Skeletal muscle cell (primary cell): Measurements from ENCODE around the gene GSTA2.
"Not testable (repeated sequence)": the region's sequence is repeated elsewhere in the genome, so short reads cannot be mapped to it uniquely, and the experiment has no call there.

Source experiments
- DNase-seq: peaks from one replicate; pipeline ENCODE4 v3.0.0-alpha.2; 2010; ENCODE audit warnings: low read depth
- H3K4me3 ChIP-seq: 2 replicates; pipeline ENCODE4 v1.5.1; 2011; ENCODE audit warnings: low read depth, mild to moderate bottlenecking, control low read depth, low read length, moderate library complexity

Gene GSTA2

DNA sequence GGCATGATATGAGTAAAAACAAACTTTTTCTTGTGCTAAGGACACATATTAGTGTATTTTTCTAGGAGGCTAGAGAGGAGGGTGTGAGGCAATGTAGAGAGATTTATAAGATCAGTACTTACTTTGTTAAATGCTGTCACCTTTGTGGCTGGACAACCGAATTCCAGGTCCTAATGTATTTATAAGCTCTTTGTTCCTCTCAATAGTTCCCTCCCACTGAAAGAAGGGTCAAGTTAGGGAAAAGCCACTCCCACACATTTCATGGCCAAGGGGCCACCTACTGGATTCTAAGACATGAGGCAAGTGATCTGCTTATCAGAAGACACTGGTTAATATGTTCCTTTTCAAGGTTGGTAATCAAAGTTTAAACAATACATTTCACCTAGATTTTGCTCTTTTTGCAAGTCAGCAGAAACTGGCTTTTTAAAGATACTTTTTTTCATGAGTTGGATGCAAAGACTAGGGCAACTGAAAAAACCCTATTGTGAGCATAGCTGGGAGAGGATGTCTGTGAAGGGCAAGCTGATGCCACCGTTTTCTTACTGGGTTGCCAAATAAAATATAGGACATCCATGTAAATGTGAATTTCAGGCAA, at the start of gene GSTA2:
Gene GSTA2, minus strand, starts transcription at position 154 of the 595 bp plus-strand sequence. CDS start 5,528 bp downstream, outside the sequence.
- DNase-seq, H3K4me3 ChIP-seq: not testable (repeated sequence)

DNA sequence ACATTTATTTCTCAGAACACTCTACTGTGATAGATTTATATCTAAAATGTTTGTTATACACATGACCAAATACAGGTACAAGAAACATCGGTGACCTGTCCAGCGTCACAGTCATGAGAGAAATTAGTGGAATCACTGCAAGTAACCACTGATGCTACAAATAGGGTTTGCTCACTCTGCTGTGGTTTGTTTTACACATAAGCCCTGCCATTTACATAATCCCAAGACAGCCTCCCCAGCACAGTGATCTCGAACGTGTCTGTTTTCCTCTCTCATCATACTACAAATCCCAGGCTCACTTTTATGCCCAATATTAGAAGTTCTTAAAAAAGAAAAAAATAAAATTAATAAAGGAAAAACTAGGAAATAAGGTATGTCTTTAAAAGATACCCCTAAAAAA, 46.5 kb upstream of the GSTA2 start:
- H3K4me3 ChIP-seq, DNase-seq: not testable (repeated sequence)

DNA sequence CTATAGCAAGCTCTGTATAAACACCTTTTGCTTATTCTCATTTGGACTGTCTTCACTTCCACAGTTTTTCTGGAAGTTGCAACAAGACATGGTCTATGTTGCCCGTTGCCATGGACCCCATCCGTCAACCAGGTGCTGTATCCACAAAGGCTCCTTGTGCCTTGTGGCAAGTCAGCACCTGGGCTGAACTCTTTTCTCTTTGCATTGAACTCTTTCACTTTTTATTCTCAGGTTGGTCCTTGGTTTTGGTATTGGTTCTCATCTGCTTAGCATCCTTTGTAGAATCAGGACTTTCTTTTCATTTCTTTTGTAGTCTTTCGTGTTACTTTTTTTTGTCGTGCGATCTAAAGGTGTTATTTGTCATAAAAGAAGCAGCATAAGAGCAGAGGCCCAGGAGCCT, 45.4 kb upstream of the GSTA2 start:
- no peak overlapping the region for H3K4me3 ChIP-seq
- no peak for DNase-seq

DNA sequence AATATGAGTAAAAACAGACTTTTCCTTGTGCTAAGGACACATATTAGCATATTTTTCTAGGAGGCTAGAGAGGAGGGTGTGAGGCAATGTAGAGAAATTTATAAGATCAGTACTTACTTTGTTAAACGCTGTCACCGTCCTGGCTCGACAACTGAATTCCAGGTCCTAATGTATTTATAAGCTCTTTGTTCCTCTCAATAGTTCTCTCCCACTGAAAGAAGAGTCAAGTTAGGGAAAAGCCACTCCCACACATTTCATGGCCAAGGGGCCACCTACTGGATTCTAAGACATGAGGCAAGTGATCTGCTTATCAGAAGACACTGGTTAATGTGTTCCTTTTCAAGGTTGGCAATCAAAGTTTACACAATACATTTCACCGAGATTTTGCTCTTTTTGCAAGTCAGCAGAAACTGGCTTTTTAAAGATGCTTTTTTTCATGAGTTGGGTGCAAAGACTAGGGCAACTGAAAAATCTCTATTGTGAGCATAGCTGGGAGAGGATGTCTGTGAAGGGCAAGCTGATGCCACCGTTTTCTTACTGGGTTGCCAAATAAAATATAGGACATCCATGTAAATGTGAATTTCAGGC, 40.5 kb upstream of the GSTA2 start, which contains the start of gene GSTA1:
Gene GSTA1, minus strand, starts transcription at position 149 of the 588 bp plus-strand sequence. CDS start 4,549 bp downstream, outside the sequence.
- not testable (repeated sequence) for DNase-seq, H3K4me3 ChIP-seq

DNA sequence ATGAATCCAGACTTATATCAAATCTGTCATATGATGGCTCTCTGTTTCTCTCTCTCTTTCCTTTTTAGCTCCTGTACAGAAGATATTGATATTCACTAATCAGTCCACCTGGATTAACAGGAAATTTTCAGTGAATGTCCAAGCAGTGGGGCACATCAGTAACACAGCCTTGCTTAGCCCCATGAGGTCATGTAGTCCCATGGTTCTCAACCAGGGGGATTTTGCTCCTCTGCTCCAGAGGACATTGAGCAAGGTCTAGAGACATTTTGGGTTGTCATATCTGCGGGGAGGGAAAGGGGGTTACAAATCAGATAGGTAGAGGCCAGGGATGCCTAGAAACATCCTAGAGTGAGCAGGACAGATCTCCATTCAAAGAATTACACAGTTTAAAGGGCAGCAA, 39.5 kb upstream of the GSTA2 start:
- no peak for DNase-seq
- H3K4me3 ChIP-seq, result no peak overlapping the region

DNA sequence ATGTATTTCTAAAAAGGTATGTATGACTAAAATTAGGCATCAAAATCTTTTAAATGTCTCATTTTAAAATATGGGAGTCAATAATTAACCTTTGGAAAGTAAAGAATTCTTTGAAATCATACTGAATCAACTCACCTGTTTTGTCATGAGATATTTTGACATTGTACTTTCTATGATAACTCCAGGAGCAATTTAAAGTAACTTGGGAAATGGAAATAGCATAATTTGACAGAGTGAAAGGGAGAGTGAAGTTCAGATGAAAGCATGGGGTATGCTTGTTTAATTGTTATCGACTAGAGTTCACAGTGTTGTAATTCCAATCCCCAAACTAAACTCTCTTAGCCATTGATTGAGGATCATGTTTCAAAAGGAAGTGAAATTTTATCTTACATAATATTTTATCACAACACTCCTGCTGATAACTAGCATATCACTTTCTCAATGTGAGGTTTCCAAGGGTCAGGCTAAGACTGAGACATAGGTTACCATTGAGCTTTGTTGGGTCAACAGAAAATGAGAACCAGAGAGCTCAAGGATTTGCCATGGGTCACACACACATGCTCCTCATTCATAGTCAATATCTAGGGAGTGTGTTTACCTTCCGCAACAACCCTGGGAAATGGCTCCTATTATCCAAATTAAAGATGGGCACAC, 38.0 kb upstream of the GSTA2 start:
- H3K4me3 ChIP-seq, result no peak overlapping the region
- DNase-seq, result no peak

DNA sequence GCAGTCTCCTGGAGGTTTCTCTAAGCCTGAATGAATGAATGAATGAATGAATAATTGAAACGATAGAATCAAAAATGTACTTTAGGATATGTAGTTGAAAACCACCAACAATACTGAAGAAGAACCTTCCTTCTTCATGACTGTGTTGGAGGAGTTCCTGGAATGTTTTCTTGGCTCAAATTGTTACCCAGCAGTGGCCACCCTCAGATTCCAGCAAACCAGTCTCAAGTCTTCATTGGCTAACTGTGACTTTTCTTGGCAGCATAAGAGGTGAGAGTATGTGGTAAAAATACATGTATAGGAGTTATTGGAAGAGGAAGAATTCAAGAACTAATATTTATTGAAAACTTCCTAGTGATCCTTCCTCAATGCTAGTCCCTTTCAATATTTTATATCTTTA, 36.0 kb upstream of the GSTA2 start:
- DNase-seq, H3K4me3 ChIP-seq: not testable (repeated sequence)

DNA sequence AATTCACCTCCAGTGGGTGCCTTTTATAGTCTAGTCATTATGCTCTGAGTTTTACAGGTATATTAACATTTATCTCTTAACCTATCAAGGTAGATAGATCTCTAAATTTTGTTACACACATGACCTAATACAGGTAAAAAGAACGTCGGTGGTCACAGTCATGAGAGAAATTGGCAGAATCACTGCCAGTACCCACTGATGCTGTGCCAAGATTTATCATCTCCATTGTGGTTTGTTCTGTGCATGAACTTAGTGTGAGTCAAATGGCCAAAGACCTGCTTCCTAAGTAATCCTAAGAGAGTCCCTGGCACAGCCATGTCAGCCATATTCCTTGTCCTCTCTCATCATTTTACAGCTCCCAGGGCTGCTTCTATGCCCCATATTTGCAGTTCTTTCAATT, 31.1 kb upstream of the GSTA2 start:
- not testable (repeated sequence) for DNase-seq, H3K4me3 ChIP-seq

DNA sequence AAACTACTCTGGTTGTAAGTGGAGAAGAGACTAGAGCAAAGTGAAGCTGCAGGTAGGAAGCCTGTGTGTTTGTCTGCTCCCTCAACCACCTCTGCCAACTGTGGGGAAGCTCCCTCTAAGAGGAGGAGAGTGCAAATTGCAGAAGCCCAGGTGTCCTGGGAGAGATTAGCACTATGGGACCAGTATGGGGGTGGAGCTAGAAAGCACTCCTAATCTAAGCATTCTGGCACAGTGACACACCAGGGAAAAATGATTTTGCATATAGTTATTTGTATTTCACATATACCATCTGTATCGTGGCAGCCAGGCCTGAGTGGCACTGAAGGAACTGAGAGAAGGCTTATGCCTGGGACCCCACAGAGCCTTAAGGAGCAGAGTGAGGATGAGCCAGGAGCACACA, 27.6 kb upstream of the GSTA2 start:
- no peak overlapping the region for H3K4me3 ChIP-seq
- no peak for DNase-seq

DNA sequence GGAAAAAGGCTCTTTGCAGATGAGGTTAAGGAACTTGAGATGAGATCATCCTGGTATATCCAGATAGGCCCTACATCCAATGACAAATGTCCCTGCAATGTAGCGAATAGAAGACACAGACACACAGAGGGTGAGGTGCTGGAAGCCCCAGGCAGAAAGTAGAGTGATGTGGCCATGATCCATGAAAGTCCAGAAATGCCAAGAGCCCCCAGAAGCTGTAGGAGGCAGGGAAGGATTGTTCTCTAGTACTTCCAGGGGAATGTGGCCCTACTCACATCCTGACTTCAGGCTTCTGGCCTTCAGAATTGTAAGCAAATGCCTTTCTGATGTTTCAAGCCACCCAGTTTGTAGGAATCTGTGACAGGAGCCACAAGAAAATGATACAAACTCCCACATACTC, 26.4 kb upstream of the GSTA2 start:
- not testable (repeated sequence) for H3K4me3 ChIP-seq
- DNase-seq, result peak; percentile 0

DNA sequence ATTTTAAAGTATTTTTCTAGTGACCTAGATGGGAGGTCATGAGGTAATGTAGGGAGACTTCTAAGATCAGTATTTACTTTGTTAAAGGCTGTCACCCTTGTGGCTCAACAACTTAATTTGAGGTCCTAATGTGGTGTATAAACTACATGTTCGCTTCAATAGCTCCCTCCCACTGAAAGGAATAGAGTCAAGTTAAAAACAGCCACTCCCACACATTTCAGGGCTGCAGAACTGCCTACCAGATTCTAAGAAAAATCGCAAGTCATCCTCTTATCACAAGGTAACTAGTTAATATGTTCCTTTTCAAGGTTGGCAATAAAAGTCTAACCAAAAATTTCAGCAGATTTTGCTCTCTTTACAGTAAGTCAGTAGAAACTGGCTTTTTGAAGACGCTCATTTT, 25.2 kb upstream of the GSTA2 start:
- no peak overlapping the region for H3K4me3 ChIP-seq
- no peak for DNase-seq

DNA sequence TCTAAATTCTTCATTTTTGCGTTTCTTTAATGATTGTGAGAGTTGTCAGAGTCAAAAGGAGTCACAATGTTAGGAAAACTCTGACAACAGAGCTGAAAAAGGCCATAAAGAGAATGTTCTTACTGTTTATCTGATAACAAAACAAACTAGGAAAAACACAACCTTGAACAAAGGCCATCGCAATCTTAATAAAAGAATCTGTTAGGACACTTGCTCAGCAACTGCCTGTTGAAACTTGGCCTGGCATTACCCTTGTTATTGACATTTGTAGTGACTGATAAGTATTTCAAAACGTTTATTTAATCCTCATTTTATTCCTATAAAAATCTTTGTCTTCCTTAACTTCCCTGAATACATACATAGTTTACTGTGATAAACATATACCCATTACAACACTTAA, 24.6 kb upstream of the GSTA2 start:
- H3K4me3 ChIP-seq, result no peak overlapping the region
- no peak for DNase-seq

DNA sequence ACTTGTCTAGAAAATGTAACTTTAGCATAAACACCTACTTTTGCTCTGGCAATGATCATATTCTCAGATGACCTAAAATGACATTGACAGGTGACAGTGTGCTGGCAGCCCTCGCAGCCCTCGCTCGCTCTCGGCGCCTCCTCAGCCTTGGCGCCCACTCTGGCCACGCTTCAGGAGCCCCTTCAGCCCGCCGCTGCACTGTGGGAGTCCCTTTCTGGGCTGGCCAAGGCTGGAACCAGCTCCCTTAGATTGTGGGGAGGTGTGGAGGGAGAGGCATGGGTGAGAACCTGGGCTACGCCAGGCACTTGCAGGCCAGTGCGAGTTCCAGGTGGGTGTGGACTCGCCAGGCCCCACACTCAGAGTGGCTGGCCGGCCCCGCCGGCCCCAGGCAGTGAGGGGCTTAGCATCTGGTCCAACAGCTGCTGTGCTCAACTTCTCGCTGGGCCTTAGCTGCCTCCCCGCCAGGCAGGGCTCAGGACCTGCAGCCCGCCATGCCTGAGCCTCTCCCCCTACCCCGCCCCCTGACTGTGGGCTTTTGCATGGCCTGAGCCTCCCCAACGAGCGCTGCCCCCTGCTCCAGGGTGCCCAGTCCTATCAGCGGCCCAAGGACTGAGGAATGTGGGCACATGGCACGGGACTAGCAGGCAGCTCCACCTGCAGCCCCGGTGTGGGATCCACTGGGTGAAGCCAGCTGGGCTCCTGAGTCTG, 23.1 kb upstream of the GSTA2 start:
- DNase-seq, result no peak

DNA sequence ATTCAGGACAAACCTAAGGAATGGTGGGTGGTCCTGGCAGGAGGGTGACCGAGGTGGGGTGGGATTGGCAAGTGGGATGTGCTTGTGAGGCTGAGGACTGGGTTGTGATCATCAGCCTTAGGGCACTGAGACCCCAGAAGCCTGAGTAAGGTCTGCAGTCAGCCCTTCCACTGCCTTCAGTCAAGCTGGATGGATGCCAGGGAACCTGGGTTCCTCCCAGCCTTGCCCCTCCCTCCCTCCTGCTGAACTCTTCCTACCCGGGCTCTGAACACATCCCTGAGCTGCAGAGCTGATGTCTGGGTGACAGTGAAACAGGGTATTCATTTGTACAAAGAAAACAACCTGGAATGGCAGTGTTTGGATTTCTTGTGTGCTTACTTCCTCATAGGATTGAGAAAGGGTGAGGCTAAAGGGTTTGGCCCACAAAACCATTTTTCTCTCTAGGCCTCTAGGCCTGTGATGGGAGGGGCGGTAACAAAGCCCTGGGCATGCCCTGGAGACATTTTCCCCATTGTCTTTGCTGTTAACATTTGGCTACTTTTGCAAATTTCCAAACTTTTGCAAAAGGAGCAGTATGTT, 19.5 kb upstream of the GSTA2 start:
- DNase-seq, result not testable (repeated sequence)

More for the DNA sequence above, 23.1 kb upstream of the GSTA2 start:
- H3K4me3 ChIP-seq, result no peak overlapping the region

DNA sequence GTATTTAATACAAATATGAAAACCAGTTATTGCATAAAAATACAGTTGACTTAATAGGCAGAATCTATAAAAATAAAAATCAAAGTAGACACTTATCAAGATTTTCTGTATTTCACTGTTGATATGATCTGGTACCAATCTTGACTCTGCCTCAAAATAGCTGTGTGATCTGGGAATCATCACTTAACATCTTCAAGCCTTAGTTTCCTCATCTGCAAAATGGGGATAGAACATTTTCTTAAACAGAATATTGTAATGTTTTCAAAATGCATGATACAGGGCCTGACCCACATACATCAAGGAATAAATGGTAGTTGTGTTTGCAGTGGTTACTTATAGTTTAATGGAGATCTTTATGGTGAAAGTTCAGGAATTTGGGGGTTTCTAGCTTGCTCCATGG, 18.9 kb upstream of the GSTA2 start:
- DNase-seq, H3K4me3 ChIP-seq: not testable (repeated sequence)

More for the DNA sequence above, 19.5 kb upstream of the GSTA2 start:
- not testable (repeated sequence) for H3K4me3 ChIP-seq

DNA sequence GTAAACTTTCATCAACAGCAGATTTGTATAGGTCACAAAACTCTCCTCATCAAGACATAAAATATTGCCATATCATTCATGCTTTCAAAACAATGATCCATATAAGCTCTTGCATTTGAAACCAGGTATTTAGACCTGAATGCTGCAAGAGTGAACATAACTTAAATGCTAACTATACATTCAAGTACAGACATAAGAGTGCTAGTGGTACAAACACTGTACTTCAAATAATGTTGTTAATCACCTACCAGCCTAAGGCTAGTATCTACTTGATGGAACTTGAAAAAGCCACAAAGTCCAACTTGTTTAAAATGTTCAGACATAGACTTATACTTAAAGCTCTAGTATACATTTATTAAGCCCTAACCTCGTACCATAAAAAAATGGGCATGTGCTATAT, 16.0 kb upstream of the GSTA2 start:
- DNase-seq, result no peak
- no peak overlapping the region for H3K4me3 ChIP-seq

DNA sequence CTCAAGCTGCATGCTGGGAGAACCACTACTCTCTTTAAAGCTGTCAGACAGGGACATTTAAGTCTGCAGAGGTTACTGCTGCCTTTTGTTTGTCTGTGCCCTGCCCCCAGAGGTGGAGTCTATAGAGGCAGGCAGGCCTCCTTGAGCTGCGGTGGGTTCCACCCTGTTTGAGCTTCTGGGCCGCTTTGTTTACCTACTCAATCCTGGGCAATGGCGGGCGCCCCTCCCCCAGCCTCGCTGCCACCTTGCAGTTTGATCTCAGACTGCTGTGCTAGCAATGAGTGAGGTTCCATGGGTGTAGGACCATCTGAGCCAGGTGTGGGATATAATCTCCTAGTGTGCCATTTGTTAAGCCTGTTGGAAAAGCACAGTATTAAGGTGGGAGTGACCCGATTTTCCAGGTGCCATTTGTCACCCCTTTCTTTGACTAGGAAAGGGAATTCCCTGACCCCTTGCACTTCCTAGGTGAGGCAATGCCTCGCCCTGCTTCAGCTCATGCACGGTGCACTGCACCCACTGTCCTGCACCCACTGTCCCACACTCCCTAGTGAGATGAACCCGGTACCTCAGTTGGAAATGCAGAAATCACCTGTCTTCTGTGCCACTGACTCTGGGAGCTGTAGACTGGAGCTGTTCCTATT, 13.6 kb upstream of the GSTA2 start:
- not testable (repeated sequence) for H3K4me3 ChIP-seq, DNase-seq

DNA sequence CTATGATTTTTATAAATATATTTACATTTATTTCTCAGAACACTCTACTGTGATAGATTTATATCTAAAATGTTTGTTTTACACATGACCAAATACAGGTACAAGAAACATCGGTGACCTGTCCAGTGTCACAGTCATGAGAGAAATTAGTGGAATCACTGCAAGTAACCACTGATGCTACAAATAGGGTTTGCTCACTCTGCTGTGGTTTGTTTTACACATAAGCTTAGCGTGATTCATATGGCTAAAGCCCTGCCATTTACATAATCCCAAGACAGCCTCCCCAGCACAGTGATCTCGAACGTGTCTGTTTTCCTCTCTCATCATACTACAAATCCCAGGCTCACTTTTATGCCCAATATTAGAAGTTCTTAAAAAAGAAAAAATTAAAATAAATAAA, 6.1 kb upstream of the GSTA2 start:
- DNase-seq, H3K4me3 ChIP-seq: not testable (repeated sequence)

DNA sequence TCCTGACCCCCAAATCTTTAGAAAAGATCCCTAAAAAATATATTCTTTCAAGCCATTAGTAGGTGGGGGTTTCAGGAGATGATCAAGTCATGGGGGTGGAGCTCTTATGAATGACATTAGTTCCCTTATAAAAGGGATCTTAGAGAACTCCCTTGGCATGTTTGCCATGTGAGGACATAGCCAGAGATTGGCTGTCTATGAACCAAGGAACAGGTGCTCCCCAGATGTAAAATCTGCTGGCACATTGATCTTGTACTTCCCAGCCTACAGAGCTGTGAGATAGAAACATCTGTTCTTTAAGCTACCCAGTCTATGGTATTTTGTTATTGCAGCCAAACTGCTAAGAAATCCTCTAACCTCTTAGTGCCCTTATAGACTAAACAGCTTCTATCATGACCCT, 4.4 kb upstream of the GSTA2 start:
- H3K4me3 ChIP-seq, DNase-seq: not testable (repeated sequence)
